Peyer's patch (tissue), 4 donors: ENCODE measurements around the gene PTPRM.

Source experiments
- CTCF ChIP-seq, 6 experiments: fragments of 450-650 bp in 4 of 6; fragments of 200-600 bp in 2 of 6; sonication (generic) in 1 of 6; IDR thresholded peaks; one replicate each; pipeline ENCODE4 v1.5.1; 2017 to 2019; ENCODE audit warnings: antibody characterized with exemption in 6 of 6, mild to moderate bottlenecking in 3 of 6, moderate library complexity in 1 of 6
- POLR2A ChIP-seq, 2 donors: fragments of 450-650 bp; IDR thresholded peaks; one replicate each; pipeline ENCODE4 v1.5.1; 2017; ENCODE audit warnings: antibody characterized with exemption in 2 of 2, mild to moderate bottlenecking in 2 of 2, moderate library complexity in 2 of 2

- TF ChIP-seq CTCF (IDR thresholded peaks at IDR 0.05): no peak
- TF ChIP-seq POLR2A (IDR thresholded peaks at IDR 0.05): no peak
Observed at GRCh38 chr18:7678389-7678788, 111.3 kb downstream of the PTPRM start.
